Globus pallidus (tissue), 1 donor: ENCODE data around the gene UNKL.
"Not testable (repeated sequence)": the region's sequence is repeated elsewhere in the genome, so short reads cannot be mapped to it uniquely, and the experiment has no call there.

ENCODE experiments used
- DNase-seq: peaks from one replicate; pipeline ENCODE4 v3.0.0-alpha.2; 2015; ENCODE audit warnings: low spot score

The UNKL gene

DNA sequence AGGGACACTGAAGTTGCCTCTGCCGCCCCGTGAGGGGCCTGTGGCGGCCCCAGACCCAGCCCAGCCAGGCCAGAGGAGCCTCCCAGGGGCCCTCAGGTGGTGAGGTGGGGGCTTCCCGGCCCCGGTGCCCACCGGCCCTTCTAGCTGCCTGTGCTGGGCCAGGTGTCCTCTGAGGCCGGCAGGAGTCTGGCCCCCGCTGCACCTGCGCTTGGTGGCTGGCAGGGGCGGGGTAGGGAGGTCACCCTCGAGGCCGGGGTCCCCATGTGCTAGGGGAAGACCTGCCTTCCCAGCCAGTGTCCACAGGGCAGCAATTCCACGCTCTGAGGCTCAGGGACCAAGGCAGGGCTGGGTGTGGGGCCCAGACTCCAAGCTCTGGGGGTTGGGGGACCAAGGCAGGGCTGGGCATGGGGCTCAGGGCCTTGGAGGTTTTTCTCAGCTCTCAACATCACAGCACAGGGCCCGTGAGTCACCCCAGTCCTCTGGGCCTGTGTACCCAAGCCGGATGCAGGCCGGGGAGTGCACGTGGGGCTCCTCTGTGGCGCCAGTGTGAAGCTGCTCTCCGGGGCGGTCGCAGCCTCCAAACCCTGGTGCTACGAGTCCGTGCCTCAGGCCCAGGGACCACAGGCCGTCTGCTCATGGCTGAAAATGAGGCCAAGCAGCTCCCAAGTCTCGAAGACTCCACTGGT is 31.2 kb upstream of the UNKL start:
- DNase-seq, result no peak

DNA sequence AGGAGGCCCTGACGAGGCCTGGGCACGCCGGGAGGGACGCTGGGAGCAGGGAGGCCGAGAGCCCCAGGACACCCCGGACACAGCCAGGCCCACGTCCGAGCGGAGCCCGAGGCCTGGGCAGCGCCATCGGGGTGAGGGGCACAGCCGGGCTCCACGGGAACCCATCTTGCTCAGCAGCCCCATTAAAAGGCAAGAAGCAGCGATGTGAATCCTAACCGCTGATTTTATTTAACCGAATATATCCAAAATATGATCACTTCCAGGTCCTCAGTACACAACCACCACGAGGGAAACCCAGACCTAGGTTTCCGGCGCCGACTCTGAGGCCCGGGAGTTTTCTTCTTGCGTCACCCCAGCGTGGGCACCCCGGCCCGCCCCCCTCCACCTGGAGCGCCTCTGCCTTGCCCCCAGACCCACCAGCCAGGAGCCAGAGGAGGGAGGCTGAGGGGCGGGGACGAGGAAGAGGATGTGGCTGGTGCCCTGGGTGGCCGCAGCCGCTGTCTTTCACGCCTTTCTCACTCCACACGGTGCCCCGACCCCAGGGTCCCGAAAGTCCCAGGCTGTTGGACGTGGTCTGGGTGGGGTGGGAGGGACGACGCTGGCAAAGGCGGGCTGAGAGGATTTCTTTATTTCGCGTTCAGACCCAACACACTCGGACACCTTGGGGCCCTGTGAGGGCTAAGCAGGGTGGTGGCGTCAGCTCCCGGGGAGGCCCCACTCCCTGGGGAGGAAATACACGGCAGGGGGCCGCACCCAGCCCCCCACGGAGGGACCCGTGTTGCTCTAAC is 30.4 kb upstream of the UNKL start:
- no peak for DNase-seq

- no peak for DNase-seq
These were observed 29.7 kb upstream of the UNKL start, which contains the start of gene CCDC154 for GRCh38 chr16:1443980-1444729. TSS of gene CCDC154 (minus strand) at chr16:1444556. CDS start at chr16:1444322, 234 bp downstream.

DNA sequence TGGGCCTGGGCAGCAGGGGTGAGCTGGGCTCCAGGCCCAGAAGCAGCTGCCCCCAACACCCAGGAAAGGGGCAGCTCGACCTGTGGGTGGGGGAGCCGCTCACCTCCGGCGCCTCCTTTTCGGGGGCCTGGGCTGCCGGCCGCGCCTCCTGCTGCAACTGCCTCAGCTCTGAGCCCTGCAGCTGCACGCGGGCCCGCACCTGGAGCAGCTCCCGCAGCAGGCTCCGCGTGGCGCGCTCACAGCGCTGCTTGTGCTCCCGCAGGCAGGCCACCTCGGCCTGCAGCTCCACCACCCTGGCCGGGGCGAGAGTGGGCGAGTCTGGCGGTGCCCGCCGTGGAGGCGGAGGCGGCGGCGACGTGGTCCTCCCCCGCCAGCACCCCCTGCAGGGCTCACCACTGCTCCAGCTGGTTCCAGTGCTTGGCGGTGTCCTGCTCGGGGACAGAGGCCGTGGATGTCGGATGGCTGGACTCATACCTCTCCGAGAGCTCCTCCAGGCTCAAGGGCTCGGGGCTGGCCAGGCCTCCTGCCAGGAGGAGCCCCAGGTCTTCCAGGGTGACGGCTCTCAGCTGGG is 29.0 kb upstream of the UNKL start:
- no peak for DNase-seq

GRCh38 chr16:1442697-1443096 is 28.2 kb upstream of the UNKL start:
- no peak for DNase-seq

GRCh38 chr16:1441391-1441829 is 26.9 kb upstream of the UNKL start:
- DNase-seq, result no peak

GRCh38 chr16:1439699-1440074 is 25.2 kb upstream of the UNKL start:
- not testable (repeated sequence) for DNase-seq

DNA sequence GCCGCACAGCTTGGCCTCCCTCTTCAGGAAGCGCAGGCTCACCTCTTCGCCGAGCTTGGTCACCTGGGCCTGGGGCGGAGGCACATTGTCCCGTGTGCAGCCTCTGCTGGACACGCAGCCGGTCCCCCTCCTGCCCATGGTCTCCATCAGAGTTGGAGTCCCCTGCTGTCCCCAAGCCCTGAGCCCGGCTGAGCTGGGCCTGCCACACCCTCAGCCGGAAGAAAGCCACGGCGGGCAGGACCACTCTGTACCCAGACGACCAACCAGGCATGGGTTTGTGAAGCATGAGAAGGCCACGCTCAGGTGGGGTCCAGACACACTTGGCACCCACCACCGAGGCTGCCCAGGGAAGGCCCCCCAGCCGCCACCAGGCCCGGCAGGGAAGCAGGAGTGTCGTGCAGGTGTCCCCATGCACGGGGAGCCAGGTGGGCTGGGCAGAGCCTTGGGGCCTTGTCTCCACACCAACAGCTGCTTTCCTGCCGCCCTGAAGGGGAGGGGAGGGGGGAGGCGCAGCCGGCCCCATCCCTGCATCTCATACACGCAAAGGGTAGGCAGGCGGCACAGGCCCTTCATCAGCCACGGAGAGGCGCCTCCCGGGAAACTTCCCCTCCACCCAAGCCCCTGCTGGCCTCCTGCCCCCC is 24.7 kb upstream of the UNKL start:
- no peak for DNase-seq

GRCh38 chr16:1438229-1439057 is 23.9 kb upstream of the UNKL start:
- no peak for DNase-seq

DNA sequence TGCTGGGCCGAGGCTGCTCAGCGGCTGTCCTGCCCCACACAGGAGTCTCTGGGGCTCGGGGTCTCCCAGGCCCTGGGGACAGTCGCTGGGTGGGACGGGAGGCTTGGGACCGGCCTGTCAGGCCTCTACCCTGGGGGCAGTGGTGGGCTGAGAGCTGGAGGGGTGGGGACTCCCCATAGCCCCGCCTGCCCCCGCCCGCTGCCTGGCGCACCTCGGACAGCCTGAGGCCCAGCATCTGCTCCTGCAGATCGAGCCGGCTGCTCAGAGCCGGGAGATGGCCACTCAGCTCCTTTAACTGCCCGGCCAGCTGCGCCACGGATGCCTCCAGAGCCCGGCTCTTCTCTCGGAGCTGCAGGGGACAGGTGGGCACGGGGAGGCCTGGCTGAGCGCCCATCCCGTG is 23.1 kb upstream of the UNKL start:
- no peak for DNase-seq

DNA sequence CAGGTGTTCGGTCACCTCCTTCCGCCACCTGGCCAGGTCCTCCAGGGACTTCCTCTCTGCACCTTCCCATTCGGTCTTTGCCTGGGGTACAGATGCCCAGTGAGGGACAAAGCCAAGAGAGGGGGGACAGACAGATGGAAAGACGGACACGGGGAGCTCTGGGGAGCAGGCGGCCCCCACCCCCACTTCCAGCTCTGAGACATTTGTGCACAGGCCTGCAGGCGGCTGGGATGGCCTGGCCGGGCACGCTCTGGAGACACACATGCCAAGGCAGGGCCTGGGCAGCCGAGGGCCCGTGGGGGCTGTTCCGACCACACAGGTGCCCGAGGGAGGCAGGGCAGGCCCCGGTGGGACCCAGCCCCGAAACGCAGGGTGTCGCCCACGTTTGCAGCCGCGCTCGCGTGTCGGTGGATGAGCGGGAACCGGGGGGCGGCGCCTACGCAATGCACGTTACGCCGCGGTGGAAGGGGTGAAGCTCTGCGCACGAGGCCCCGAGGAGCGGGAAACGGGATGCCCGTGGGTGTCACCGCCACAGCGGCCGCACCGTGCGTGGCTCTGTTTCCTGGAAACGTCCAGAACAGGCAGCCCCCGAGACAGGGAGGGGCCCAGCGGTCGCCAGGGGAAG is 22.3 kb upstream of the UNKL start:
- DNase-seq, result no peak

GRCh38 chr16:1435921-1436697 is 21.6 kb upstream of the UNKL start:
- DNase-seq, result no peak

DNA sequence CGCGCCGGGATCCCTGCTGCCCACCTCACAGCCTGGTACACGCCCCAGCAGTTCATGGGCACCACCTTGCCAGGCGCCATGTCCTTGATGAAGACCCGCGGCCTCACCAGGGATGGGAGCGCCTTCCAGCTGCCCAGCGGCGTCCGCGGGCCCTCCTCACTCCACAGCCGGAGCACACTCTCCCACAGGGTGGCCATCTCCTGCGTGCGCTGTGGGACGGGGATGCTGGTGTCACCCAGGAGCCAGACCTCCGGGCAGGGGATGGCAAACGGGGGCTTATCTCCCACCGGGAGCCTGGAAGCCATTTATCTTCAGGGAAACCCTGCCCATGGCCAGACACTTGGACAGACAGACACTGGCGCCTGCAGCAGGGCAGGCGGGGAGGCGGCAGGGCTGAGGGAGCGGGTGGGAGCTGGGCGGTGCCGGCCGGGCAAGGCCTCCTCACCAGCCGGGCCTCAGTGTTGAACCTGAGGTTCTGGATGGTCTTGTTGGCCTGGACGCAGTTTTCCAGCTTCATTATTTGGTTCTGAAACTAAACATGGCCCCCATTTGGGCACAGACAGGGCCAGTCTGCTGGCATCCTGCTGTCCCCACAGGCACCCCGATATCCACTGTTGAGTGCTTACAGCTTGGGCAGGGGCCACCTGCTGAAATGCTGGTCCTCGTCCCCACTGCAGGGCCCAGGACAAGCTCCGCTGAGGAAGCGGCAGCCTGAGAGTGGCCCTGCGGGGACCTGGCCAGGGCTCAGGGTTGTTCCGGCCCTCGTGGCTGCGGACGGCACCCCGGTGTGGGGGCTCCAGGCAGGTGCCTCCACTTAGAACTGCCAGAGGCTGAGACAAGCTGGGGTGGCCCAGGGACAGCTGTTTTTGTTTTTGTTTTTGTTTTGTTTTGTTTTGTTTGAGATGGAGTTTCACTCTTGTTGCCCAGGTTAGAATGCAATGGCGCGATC is 20.4 kb upstream of the UNKL start:
- no peak for DNase-seq

GRCh38 chr16:1433756-1434155 is 19.3 kb upstream of the UNKL start:
- no peak for DNase-seq

DNA sequence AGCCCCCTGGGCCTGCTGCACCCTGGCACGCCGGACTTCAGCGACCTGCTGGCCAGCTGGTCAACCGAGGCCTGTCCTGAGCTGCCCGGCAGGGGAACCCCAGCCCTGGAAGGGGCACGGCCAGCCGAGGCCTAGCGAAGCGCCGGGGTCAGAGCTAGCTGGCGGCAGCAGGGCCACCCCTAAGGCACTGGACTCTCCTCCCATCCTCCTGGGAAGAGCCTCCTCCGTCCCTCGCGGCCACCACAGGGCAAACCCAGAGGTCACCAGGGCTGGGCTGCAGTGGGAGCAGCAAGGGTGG is 18.7 kb upstream of the UNKL start:
- no peak for DNase-seq

DNA sequence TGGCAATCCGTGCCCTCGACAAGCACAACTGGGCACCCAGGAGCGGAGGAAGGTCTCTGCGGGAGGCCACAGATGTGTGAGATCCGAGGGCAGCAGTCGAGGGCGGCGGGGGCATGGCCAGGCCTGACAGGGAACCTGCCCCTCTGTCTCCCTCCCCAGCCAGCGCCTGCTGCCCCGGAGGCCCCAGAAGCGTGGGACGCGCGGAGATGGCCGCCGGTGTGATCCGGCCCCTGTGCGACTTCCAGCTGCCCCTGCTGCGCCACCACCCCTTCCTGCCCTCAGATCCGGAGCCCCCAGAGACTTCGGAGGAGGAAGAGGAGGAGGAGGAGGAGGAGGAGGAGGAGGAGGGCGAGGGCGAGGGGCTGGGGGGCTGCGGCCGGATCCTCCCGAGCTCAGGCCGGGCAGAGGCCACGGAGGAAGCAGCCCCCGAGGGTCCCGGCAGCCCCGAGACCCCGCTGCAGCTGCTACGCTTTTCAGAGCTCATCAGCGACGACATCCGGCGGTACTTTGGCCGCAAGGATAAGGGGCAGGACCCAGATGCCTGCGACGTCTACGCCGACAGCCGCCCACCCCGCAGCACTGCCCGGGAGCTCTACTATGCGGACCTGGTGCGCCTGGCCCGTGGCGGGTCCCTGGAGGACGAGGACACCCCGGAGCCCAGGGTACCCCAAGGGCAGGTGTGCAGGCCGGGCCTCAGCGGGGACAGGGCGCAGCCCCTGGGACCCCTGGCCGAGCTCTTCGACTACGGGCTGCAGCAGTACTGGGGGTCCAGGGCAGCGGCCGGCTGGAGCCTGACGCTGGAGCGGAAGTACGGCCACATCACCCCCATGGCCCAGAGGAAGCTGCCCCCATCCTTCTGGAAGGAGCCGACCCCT is 18.1 kb upstream of the UNKL start:
- DNase-seq, result no peak

DNA sequence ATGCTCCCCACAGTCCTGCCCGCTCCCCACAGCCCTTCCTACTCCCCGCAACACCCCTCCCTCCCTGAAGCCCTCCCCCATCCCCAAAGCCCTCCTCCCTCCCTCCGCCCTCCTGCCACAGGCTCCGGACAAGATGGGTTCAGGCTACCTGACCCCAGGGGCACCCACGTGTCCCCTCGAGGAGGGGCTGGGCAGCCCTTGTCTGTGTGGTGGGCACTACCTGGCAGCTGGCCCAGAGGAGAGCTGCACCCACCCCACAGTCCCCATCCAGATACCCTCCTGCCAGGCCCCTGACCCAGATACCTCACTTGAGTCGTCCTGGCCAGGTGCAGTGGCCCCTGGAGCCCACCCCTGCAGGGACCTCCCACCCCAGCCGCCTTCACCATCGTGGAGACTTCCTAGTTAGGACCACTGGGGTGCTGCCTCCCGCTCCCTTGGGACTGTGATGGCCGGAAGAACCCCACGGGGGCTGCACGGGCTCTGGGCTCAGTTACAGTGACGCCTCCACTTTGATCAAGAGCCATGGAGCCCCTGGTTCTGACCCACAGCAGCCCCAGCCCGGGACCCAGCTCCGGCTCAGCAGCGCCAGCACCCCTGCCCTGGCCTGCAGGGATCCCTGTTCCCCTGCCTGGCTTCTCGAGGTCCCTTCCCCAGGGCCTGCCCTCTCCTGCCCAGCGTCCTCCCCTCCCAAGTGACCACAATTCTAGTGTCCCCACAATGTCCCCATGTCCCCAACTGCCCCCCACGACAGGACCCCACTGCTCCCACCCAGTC is 17.2 kb upstream of the UNKL start:
- no peak for DNase-seq
